Astrocyte (in vitro differentiated cells and primary cell): ENCODE measurements around the gene FCRL3. TPM values are rescaled to one million over a fixed set of nuclear protein-coding genes. Genes with fewer than 3 reads are reported as not detected.

Experiments used
- DNase-seq: peaks from one replicate; pipeline ENCODE4 v3.0.0-alpha.2; 2010; ENCODE audit warnings: low read depth
- FAIRE-seq: peaks from 2 replicates; lab custom pipeline; 2011; peaks lifted over from hg19 to GRCh38; lab: Jason Lieb, UNC
- H2AFZ ChIP-seq: 2 replicates; pipeline ENCODE4 v1.6.0; 2012; ENCODE audit warnings: low read depth, low read length, inconsistent platforms
- H3K27ac ChIP-seq: 2 replicates; pipeline ENCODE4 v1.5.1; 2011; ENCODE audit warnings: low read depth, low read length, inconsistent platforms
- H3K27me3 ChIP-seq: 2 replicates; pipeline ENCODE4 v1.6.0; 2011; ENCODE audit warnings: low read length, inconsistent platforms; ENCODE audit not compliant: insufficient read depth
- H3K36me3 ChIP-seq: 2 replicates; pipeline ENCODE4 v1.5.1; 2011; ENCODE audit warnings: low read length, inconsistent platforms; ENCODE audit not compliant: insufficient read depth
- H3K4me1 ChIP-seq: 2 replicates; pipeline ENCODE4 v1.5.1; 2011; ENCODE audit warnings: low read length, inconsistent platforms; ENCODE audit not compliant: insufficient read depth
- H3K4me2 ChIP-seq: 2 replicates; pipeline ENCODE4 v1.6.0; 2012; ENCODE audit warnings: low read length, inconsistent platforms
- H3K4me3 ChIP-seq: 2 replicates; pipeline ENCODE4 v1.5.1; 2011; ENCODE audit warnings: low read depth, mild to moderate bottlenecking, low read length, inconsistent platforms; ENCODE audit not compliant: insufficient read depth
- H3K79me2 ChIP-seq: 2 replicates; pipeline ENCODE4 v1.6.0; 2012; ENCODE audit warnings: mild to moderate bottlenecking, low read length, inconsistent platforms; ENCODE audit not compliant: insufficient read depth
- H3K9ac ChIP-seq: 2 replicates; pipeline ENCODE4 v1.6.0; 2012; ENCODE audit warnings: mild to moderate bottlenecking, low read length, inconsistent platforms
- H3K9me3 ChIP-seq: 2 replicates; pipeline ENCODE4 v1.5.1; 2012; ENCODE audit warnings: low read depth, mild to moderate bottlenecking, low read length, inconsistent platforms; ENCODE audit not compliant: insufficient read depth
- H4K20me1 ChIP-seq: 2 replicates; pipeline ENCODE4 v1.6.0; 2012; ENCODE audit warnings: low read length, inconsistent platforms; ENCODE audit not compliant: insufficient read depth
- H3K27ac Mint-ChIP-seq: one replicate; pipeline ENCODE4 v1.8.0; 2021; ENCODE audit warnings: mild to moderate bottlenecking, mixed read lengths; ENCODE audit not compliant: unreplicated experiment
- H3K27me3 Mint-ChIP-seq: one replicate; pipeline ENCODE4 v1.8.0; 2021; ENCODE audit warnings: low read depth, mixed read lengths; ENCODE audit not compliant: unreplicated experiment
- H3K36me3 Mint-ChIP-seq: one replicate; pipeline ENCODE4 v1.8.0; 2021; ENCODE audit warnings: low read depth, mixed read lengths; ENCODE audit not compliant: unreplicated experiment
- H3K4me1 Mint-ChIP-seq: one replicate; pipeline ENCODE4 v1.8.0; 2021; ENCODE audit warnings: low read depth, mixed read lengths; ENCODE audit not compliant: unreplicated experiment
- H3K4me3 Mint-ChIP-seq: one replicate; pipeline ENCODE4 v1.8.0; 2021; ENCODE audit warnings: mild to moderate bottlenecking, moderate library complexity, mixed read lengths; ENCODE audit not compliant: unreplicated experiment
- H3K9me3 Mint-ChIP-seq: one replicate; pipeline ENCODE4 v1.8.0; 2021; ENCODE audit warnings: mild to moderate bottlenecking, mixed read lengths; ENCODE audit not compliant: unreplicated experiment
- CTCF ChIP-seq: IDR thresholded peaks from 2 replicates; pipeline ENCODE4 v1.5.1; 2011; ENCODE audit warnings: low read depth, mild to moderate bottlenecking, inconsistent platforms, low read length, moderate library complexity; ENCODE audit not compliant: insufficient read depth
- EZH2 ChIP-seq: IDR thresholded peaks from 2 replicates; pipeline ENCODE4 v1.6.1; 2012; ENCODE audit warnings: mild to moderate bottlenecking, low read length, inconsistent platforms; ENCODE audit not compliant: insufficient read depth
- total RNA-seq: library from RNA; stranded (reverse); gene quantifications from 2 replicates; pipeline ENCODE4 v1.2.1, GENCODE V29; 2021

FCRL3 gene
- total RNA-seq, 1 donor from 2014 or later, result not detected

- Mint-ChIP-seq H3K27ac (no peak overlapping the region), H3K4me3 (no peak overlapping the region), H3K4me1 (no peaks in the 10 kb centered on the region), H3K27me3 (no peaks in the 10 kb centered on the region), H3K9me3 (peaks cover 7% of the 10 kb centered on the region), H3K36me3 (no peaks in the 10 kb centered on the region)
- Histone ChIP-seq H3K9ac (no peak overlapping the region), H3K27ac (no peak overlapping the region), H2AFZ (no peak overlapping the region), H3K4me1 (no peaks in the 10 kb centered on the region), H3K9me3 (peaks cover 6% of the 10 kb centered on the region), H3K79me2 (no peaks in the 10 kb centered on the region), H3K27me3 (no peaks in the 10 kb centered on the region), H3K4me2 (no peak overlapping the region), H3K4me3 (no peak overlapping the region), H3K36me3 (no peaks in the 10 kb centered on the region), H4K20me1 (no peaks in the 10 kb centered on the region)
- no peak for TF ChIP-seq EZH2
- TF ChIP-seq CTCF, result no peak
- DNase-seq (no peak), FAIRE-seq (no peak)
Observed at GRCh38 chr1:157723157-157723556, 22.6 kb upstream of the FCRL3 start.

GRCh38 chr1:157721985-157722384 lies 21.4 kb upstream of the FCRL3 start:
- Histone ChIP-seq H3K36me3 (no peaks in the 10 kb centered on the region), H3K9ac (no peak overlapping the region), H3K9me3 (peaks cover 6% of the 10 kb centered on the region), H3K27ac (no peak overlapping the region), H2AFZ (no peak overlapping the region), H3K79me2 (no peaks in the 10 kb centered on the region), H3K4me2 (no peak overlapping the region), H3K27me3 (no peaks in the 10 kb centered on the region), H3K4me1 (no peaks in the 10 kb centered on the region), H3K4me3 (no peak overlapping the region), H4K20me1 (no peaks in the 10 kb centered on the region)
- FAIRE-seq, result no peak
- H3K36me3 Mint-ChIP-seq, result no peaks in the 10 kb centered on the region
- no peaks in the 10 kb centered on the region for H3K27me3 Mint-ChIP-seq
- no peak overlapping the region for H3K4me3 Mint-ChIP-seq
- peaks cover 7% of the 10 kb centered on the region for H3K9me3 Mint-ChIP-seq
- DNase-seq, result no peak
- H3K27ac Mint-ChIP-seq, result no peak overlapping the region
- no peaks in the 10 kb centered on the region for H3K4me1 Mint-ChIP-seq
- TF ChIP-seq CTCF (no peak), EZH2 (no peak)

GRCh38 chr1:157715736-157716135 lies 15.2 kb upstream of the FCRL3 start:
- no peak for DNase-seq
- no peak overlapping the region for H3K4me3 Mint-ChIP-seq
- no peaks in the 10 kb centered on the region for H3K9me3 ChIP-seq

More at GRCh38 chr1:157715736-157716135, 15.2 kb upstream of the FCRL3 start:
- Histone ChIP-seq H3K27ac (no peak overlapping the region), H3K4me3 (no peak overlapping the region), H3K9ac (no peak overlapping the region), H4K20me1 (no peaks in the 10 kb centered on the region), H3K4me2 (no peak overlapping the region), H2AFZ (no peak overlapping the region), H3K36me3 (no peaks in the 10 kb centered on the region), H3K4me1 (no peaks in the 10 kb centered on the region), H3K27me3 (no peaks in the 10 kb centered on the region), H3K79me2 (no peaks in the 10 kb centered on the region)
- Mint-ChIP-seq H3K9me3 (no peaks in the 10 kb centered on the region), H3K27ac (no peak overlapping the region), H3K27me3 (no peaks in the 10 kb centered on the region), H3K4me1 (no peaks in the 10 kb centered on the region), H3K36me3 (no peaks in the 10 kb centered on the region)
- FAIRE-seq, result no peak
- TF ChIP-seq EZH2 (no peak), CTCF (no peak)
